GM18858 (cell line): ENCODE measurements around the gene RAPGEF4.
"Not testable (repeated sequence)": the region's sequence is repeated elsewhere in the genome, so short reads cannot be mapped to it uniquely, and the experiment has no call there.

Experiments
- ATAC-seq: cut with Tn5 transposase; IDR thresholded peaks from one replicate; pipeline ENCODE4 v1.9.1; 2021; ENCODE audit not compliant: unreplicated experiment

Gene RAPGEF4

DNA sequence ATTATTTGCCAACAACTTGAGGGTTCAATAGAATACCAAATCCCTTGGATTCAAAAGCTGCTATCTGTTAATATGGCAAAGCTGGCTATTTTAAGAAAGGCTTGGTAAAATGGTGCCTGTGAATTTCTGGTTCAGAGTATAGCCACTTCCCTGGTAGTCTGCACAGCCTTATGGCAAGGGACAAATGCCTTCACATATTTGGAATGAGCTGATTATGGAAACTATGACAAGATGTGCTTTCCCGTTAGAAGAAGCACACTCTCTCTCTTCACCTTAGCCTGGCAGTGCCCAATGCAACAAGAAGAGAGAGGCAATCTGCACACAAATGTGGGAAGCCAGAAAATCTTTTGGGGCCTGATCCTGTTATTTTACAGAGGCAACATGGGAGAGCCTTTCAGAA lies 292.5 kb downstream of the RAPGEF4 start:
- ATAC-seq, result no peak

DNA sequence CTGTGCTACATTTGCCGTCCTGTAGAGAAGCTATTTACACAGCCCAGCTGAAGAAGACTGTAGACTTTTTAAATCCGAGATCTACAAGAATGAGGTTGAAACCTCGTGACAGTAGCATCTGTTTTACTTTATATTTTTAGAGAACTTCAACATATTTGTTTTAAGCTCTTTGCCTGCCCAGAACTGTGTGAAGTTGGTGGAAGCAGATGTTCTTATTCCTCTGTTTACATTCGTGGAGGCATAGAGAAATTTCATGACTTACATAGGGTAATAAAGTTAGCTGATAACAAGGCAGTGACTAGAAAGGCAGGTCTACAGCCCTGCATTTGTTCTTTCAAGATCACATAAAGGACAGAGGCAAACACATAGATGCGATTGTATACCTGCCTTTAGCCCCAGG lies 293.0 kb downstream of the RAPGEF4 start:
- no peak for ATAC-seq

DNA sequence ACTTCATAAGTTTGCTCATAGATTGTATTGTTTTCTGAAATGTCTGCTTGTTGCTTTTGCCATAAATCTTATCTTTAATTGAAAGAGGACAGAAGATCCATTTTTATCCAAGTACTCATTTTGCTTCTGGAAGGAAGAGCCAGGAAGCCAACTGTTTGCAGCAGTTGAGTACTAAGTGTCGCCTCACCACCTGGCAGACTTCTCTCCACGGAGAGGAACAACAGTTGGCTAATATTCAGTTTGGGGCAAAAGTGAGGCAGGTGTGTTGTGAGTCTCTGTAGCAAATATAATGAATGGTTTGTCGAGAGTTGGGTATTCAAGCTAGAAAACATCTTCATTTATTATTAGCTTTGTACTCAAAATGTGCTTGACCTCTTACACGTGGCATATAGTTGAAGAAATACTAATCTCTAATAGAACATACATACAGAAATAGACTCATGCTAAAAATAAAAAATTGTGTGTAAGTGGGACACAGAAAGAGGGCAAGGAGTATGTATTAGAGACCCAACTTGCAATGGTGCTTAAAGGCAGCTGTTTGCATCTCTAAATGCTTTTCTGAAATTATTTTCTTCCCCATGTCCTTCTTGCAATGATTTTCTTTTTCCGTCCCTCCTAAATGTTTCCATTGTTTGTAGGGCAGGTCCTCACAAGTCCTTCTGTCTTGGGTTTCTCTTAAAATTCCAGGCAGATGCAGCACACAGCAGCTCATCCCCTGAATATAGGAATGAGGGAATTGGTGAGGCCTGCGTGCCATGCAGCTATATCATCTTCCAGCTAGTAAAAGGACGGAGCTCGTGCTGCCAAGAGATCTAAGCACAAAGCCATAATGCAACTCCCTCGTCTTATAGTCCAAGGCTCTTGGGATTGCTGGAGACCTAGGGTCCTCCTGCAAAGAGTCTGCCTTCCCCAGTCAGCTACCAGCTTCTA lies 295.2 kb downstream of the RAPGEF4 start:
- ATAC-seq, result no peak

DNA sequence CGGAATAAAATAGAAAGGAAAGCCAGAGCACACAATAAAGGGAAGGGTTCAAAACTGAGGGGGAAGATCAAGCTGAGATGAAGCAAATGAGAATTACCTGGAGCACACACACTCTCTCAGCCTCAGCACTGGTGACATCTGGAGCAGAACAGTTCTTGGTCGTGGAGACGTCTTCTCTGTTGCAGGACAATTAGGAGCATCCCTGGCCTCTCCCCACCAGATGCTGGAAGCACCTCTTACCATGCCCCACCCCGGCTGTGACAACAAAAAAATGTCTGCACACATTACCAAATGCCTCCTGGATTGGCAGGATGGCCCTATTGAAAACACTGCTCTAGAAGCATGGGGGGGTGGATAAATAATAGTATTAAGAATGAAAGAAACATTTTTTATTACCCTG lies 296.4 kb downstream of the RAPGEF4 start:
- no peak for ATAC-seq

DNA sequence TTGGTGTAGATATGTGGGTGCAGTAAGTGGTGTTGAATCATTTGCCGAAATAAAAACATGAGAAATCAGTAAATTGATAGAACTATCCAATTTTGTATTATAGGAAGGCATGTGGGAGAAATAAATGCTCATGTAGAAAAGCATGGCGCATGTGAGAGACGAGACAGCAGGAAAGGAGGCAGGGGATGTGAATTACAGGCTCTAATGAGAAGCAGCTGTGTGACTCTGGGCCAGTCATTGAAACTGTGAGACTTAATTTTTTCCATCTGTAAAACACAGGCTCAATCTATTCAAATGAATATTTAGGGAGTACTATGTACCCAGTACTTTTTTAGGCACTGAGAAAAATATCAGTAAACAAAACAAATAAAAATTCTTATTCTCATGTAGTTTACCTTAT lies 297.4 kb downstream of the RAPGEF4 start:
- no peak for ATAC-seq

DNA sequence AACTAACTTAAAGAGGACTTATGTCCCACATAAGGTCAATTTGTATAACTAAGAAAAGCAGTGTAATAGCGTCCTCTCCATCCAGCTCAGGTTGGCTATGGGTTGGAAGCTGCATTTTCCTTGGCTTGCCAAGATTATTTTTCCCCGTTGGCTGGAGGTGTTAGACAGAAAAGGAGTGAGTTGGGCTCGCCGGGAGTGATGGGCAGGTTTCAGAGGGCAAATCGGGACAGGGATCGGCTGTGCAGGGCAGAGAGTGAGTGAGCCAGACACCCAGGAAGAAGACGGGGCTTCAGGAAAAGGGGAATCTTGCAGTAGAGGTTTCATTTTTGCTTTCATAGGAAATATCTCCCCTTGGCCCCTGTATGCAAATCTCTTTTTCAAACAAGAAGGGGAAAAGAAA lies 298.5 kb downstream of the RAPGEF4 start:
- no peak for ATAC-seq

DNA sequence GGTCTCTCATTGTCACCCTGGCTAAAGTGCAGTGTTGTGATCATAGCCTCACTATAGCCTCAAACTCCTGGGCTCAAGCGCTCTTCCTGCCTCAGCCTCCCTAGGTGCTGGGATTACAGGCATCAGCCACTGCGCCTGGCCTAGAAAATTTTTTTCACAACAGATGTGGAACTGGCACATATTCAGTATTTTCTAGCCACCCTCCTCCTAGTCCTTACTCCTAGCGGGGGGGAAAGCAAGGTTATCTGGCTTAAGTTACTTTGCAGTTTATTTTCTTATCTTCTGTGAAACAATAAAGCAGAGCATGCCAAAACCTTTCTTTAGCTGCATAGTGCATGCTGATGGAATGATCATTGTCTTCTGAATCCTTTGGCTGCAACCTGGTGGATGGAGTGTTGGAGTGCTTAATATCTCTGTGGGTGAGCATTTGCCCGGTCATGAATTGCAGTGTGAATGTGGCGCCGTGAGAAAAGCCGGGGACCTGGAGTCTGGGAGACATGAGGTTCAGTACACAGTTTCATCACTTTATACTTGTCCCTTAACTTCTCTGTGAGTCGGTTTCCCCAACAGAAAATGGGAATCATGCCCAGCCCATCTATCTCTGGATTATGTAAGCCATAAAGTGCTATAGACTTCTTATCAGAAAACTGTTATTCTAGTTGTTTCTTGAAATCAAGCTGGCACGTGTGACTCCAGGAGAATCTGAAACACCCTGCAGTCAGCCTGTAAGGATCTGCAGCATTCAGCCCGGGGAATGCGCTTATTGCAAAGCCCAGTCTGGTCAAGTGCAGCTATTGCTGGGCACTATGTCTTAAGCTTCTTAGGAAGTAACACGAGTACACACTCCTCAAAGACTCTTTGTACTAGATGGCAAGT lies 301.8 kb downstream of the RAPGEF4 start:
- no peak for ATAC-seq

DNA sequence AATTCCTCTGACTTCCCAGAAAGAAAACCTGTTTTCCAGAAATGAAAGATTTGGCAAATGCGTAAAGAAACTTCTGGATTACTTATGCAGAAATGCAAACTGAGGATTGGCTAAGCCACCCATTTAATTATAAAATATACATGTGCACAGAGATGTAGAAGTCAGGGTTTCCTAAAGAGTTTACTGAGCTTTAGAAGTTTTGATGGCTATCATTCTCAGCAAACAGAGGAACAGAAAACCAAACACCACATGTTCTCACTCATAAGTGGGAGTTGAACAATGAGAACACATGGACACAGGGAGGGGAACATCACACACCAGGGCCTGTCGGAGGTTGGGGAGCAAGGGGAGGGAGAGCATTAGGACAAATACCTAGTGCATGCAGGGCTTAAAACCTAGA lies 302.6 kb downstream of the RAPGEF4 start:
- ATAC-seq, result not testable (repeated sequence)

DNA sequence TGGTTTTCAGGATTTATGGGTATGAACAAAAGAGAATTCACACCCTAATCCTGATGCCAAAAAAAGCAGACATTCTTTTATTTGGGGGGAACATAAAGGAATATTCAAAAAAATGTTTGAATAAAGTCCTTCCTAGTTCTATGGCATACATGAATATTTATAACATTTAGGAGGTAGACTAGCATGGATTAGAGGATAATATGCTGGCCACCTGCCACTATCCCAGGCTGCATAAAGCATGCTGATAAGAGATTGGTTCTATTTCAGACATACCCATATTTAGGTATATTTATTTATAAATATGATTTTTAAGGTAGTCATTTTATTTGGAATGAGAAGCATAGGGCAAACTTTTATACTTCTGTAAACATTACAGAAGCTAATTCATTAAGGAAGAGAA lies 305.1 kb downstream of the RAPGEF4 start:
- ATAC-seq, result no peak

DNA sequence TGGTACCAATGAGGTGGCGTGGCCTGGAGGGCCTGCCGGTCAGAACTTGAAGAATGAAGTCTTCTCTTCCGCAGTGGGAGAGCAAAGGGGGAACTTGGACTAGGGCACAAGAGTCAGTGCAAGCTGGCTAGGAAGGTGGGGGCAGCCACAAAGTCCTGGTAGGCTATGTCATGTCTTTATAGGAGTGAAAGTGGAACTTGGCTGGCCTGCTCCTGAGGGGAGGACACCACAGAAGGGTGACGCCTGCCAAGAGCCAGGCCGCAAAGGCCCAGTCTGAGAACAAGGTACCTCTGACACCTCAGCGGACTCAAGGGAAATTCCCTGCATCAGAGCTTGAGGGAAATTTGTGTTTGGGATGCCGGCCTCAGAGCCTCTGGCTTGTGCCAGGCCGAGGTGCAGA lies 307.8 kb downstream of the RAPGEF4 start:
- no peak for ATAC-seq

DNA sequence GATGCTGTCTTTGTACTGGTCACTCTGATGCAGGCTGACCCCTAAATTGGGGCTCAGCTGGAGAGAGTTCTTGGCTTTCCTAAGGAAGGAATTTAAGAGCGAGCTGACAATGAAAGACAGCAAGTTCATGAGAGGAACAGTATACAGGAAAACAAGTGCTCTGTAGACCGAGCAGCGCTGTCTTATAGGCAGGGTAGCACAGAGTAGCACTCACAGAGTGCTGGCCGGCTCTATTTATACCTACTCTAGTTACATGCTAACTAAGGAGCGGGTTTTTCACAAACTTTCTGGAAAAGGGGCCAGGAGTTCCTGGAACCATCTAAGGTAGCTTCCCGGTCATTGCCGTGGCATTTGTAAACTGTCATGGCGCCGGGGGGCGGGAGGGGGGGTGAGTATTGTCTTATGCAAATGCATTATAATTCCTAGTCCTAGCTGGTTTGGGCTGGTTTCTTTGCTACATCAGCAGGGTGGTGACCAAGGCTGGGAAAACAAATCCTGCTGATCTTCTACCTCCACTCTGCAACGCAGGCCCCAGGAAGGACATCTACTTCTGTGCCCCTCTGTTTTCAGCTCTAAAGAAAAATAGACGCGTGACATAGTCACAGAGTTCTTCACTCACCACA lies 308.4 kb downstream of the RAPGEF4 start:
- no peak for ATAC-seq

DNA sequence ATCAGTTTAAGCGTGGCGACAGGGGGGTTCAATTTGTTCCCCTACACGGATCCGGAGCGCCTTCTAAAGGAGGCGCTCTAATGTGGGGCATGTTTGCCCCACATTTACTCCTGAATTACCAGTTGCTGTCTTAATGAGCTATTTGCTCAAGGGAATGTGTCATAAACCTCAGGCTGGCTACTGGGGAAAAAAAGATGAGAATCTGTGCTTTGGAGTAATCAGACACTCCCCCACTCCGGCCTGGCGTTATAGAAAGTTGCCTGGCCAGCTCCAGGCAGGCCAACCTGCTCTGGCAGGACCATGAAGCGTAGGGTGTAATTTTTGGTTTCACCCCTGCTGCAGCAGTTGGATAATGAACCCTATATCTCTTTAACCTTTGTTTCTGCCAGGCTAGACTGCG lies 309.0 kb downstream of the RAPGEF4 start:
- no peak for ATAC-seq

DNA sequence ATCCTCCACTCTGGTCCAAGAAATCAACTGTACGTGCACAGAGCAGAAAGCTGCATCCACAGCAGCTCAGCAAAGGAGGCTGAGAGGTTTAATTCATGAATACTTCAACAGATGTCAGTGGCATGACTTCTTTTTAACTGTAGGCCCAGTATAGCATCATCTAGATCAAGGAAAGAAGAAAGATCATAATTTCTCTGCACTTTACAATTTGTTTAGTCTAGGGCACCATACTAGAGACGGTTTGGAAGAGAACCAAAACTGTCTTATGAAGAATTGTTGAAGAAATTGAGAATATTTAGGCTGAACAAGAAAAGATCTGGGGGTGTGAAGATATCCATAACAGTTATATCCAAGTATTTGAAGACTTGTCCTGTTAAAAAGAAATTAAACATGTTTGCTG lies 309.5 kb downstream of the RAPGEF4 start:
- ATAC-seq, result no peak

DNA sequence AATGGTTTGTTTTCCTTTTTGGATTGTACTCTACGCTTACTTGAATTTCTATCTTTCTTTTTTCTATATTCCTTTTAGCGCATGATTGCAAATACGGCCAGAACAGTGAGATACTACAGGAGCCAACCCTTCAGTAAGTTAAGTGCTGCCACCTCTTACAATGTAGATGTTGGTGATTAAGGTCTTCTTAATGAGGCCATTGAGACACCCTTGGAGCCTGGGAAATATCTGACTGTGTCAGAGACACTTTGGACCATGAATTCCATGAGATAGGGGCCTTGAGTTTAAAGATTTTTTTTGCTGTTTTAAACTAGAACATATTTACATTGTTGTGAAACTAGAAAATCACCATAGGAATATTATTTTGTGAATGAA lies 312.9 kb downstream of the RAPGEF4 start:
- ATAC-seq, result no peak

DNA sequence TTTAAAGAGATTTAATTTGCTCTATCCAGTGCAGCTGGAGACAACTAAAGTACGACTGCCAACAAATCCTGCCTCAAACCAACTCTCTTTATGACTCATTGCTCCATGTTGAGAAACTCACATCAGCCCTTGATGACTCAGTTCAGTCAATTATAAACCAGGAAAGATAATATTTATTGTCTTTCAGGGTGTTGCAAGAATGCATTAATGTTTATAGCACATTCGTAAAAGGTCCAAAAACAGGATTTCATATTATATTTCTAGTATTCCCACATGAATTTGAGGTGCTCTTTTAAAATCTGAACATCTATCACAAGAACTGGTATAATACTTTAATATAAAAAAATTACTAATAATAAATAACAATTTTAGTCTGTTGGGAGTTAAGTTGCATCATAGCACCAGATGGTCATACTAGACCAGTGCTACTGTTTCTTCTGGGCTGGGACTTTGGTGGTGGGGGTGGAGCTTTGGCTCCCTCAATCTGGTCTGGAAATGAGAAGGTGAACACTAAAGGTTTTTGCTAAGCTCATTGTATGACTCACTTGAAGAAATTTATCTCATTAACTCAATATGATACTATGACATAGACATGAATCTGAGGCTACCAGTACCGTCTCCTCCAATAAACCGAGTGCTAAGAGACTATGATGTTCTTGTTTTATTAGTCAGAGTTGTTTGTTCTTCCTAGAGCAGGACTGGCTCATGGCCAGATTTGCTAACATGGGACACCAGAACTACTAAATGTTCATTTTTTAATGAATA lies 313.4 kb downstream of the RAPGEF4 start:
- no peak for ATAC-seq

DNA sequence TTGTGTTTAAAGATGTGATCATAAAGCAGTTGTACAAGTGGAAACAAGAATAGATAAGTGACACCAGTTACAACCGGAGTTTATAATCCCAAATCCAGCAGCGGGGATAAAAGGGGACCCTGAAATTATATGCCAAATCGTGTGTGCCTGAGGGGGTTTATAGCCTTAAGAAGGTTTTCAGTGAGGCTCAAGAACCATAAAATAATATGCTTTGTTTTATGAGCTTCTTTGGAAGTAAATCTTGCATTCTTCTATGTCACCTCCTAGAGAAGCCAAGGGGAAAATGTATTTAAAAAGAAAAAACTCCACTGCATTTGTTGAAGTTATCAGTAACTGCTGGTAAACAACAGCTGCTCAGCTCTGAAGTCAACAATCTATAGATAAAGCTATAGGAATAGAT lies 314.2 kb downstream of the RAPGEF4 start:
- ATAC-seq, result no peak

DNA sequence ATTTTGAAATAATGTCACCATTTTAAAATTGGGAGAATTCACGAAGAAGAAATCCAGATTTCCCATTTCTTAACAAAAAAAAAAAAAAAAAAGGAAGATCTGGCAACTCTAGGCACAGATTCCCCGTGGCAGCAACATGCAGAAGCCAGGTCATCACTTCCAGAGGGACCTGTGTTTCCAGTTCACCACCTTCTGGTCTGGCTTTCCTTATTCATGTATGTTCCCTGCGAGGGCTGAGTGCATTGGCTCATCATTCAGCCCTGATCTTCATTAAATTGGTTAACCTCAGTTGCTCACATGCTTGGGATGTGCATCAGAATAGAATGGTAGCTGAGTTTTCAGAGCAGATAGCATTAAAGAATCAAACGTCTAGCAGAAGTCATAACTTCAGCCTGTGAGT lies 315.0 kb downstream of the RAPGEF4 start:
- no peak for ATAC-seq

DNA sequence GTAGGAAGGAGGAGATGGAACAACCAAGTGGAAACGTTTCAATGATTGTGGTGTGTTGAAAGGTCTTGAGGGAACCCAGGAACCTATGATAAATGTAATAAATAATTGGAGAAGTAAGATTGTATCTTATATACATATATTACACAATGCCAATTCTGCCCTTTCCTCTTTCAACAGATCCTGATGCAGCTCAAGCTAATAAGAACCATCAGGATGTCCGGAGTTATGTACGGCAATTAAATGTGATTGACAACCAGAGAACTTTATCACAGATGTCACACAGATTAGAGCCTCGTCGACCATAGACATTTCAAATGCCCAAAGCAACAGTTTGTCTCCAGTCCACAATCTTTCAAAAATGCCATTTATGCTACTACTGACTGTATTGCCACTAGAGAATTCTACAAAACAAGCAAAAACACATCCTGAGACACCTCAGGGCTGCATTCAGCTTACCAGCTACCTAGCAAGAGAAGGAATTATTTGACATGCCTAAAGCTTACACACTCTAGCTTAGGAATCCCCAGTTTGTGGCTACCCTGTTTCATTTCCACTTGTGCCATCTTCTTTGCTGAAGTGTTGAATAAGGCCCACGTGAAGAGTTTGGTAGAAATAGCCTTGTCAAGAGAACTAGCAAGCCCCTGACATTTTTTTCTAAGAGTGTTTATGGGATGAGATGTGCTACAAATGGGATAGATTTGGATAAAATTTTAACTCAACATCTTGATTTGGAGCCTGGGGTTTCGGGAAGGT lies 316.0 kb downstream of the RAPGEF4 start:
- no peak for ATAC-seq

DNA sequence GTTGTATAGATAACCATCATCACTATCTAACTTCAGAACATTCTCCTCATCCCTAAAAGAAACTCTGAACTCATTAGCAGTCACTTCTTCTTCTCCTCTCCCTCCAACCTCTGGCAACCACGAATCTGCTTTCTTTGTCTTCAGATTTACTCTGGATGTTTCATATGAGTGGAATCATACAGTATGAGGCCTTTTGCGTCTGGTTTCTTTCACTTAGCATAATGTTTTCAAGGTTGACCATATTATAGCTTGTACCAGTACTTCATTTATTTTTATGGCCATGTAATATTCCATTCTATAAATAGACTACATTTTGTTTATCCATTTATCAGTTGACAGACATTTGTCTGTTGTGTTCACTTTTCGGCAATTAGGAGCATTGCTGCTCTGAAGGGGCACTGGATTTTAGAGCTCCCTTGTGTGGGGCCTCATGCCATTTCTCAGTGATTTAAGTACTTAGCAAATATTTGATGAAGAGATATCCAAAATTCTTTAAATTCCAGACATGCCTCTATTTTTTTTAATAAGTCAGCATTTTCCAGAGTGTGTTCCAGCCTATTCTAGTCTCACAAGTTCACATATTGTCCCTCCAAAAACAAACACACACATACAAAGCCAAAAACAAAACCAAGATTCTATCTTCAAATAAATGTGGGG lies 317.5 kb downstream of the RAPGEF4 start:
- ATAC-seq, result no peak

DNA sequence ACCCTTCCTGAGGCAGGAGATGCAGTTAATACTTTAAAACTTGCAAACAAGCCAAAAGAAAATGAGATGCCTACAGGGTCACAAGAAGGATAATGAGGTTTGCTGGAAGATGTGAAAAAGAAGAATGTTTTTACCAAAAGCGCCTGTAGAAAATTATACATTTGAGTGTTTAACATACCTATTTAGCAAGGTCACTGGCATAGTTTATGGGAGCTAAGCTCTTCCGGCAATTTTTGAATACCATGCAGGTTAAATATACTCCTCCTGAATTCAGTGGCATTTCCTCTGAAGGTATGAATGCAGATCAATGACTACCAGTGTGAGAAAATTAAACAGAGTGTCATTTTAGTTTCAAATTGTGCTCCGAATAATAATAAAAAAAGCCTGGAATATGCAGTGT lies 318.8 kb downstream of the RAPGEF4 start:
- ATAC-seq, result no peak
